ENCODE measurements around the gene LRFN5. TPM values are rescaled to one million over a fixed set of nuclear protein-coding genes. Genes with fewer than 3 reads are reported as not detected.
A peak's percentile ranks its signal among the peaks of the same experiment; 100 is the strongest.
"Not testable (repeated sequence)": the region's sequence is repeated elsewhere in the genome, so short reads cannot be mapped to it uniquely, and the experiment has no call there.

Gene LRFN5
- polyA plus RNA-seq, 5 donors, result 4.8 to 7.7 (median 5.8) TPM

DNA sequence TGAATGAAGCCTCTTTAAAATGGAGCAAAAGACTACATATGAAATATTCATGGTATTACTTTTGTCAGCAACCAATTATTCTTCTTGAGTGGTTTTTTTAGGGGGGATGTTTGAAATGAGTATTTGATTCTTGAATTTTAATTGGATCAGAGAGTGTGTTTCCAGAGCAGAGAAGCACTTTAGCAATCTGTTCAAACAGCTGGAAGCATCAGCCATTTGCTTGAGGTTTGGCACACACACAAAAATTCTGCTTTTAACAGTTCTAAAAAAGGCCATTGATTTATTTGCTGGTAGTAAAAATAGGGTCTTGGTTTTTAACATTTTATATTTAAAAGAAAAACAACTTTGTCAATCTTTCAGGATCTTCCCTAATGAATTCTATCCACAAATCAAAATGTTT lies 292.7 kb downstream of the LRFN5 start:
- no peak for DNase-seq

DNA sequence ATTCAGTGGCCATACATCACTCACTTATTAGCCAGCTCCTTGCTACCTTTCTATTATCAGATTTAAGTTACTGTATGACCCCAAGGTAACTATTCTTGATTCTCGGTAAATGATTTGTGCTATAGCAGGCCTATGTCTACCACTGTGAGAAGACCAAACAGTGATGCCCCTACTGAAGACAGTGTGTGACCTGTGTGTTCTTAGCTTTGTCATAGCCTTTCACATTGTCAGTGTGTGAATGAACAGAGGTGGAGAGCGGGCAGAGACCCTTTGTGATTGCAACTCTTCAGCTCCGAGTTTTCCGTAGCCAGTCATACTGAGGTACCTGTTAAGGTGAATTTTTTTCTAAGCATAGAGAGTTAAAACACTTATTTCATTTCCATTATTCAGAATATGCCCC lies 294.0 kb downstream of the LRFN5 start:
- DNase-seq, result no peak

GRCh38 chr14:41901089-41901488 lies 294.4 kb downstream of the LRFN5 start:
- no peak for DNase-seq

GRCh38 chr14:41905394-41905964 lies 298.8 kb downstream of the LRFN5 start:
- no peak for DNase-seq

DNA sequence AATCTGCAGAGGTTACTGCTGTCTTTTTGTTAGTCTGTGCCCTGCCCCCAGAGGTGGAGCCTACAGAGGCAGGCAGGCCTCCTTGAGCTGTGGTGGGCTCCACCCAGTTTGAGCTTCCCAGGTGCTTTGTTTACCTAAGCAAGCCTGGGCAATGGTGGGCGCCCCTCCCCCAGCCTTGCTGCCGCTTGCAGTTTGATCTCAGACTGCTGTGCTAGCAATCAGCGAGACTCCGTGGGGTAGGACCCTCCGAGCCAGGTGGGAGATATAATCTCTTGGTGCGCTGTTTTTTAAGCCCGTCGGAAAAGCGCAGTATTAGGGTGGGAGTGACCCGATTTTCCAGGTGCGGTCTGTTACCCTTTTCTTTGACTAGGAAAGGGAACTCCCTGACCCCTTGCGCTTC lies 304.5 kb downstream of the LRFN5 start:
- DNase-seq, result not testable (repeated sequence)

GRCh38 chr14:41913398-41913797 lies 306.7 kb downstream of the LRFN5 start:
- no peak for DNase-seq

DNA sequence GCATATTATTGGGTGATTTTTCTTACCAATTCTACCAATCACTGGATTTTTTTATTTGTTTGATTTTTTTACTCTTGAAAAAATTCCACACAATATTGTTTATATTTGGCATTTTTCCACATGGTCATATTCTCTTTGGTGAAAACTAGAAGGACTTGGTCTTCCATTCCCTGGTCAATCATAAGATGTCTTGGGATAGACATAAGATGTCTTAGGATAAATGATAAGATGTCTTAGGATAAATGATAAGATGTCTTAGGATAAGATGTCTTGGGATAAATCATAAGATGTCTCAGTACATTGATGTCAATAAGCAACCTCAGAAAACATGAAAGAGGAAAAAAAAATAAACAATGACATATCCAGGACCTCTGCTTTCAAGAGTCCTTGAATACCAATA lies 309.1 kb downstream of the LRFN5 start:
- no peak for DNase-seq

DNA sequence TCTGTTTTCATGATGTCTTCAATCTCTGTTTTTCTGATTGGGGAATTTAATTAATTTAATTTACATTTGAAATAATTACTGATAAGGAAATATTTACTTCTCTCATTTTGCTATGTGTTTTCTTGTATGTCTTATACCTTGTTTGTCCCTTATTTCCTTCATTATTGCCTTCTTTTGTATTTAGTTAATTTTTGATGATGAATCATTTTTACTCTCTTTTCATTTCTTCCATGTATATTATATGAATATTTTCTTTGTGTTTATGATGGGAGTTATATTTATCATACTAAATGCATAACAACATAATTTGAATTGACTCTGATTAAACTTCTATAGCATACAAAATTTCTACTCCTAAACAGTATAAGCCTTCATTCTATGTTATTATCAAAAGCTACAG lies 309.6 kb downstream of the LRFN5 start:
- no peak for DNase-seq

GRCh38 chr14:41925409-41925808 lies 318.7 kb downstream of the LRFN5 start:
- peak; percentile 16 to 22 for DNase-seq

DNA sequence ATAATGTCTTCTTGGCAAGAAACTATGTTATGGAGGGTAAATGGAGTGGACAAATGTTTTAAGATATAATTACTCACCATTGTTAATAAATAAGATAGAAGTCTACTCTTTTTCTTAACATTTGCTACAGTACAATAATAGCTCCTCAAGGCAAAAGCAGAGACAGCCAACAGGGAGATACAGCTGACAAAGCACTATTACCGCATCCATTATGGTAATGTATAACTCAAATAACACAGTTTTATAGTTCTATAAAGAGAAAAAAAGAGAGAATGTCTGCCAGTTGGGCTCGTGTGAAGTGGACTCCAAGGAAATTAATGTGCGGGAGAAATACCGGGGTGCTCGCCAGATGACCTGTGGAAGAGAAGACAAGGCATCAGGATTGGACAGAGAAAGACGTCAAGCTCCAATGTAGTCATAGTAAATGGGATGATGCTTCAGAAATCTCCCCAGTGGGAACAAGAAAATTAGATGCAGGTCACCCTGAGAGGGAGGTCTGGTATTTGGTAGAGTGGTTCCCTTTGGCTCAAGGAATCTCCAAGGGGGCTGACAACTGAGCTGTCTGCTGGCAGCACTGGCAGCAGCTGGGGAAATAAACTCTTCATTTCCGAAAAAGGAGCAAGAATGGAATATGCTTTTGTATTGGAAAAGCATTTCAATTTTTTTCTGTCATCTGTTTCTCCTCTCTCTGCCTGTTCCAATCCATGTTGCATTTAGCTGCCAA lies 343.9 kb downstream of the LRFN5 start:
- DNase-seq, result no peak

Measured in right lung (tissue), 5 donors.